Measurements from ENCODE around the gene NKAIN2.
"Not testable (repeated sequence)": the region's sequence is repeated elsewhere in the genome, so short reads cannot be mapped to it uniquely, and the experiment has no call there.

Gene NKAIN2

GRCh38 chr6:124356276-124356810 is 552.7 kb downstream of the NKAIN2 start:
- DNase-seq: no peak

GRCh38 chr6:124356811-124357210 is 553.1 kb downstream of the NKAIN2 start:
- no peak for DNase-seq

- DNase-seq: no peak
These were observed 564.5 kb downstream of the NKAIN2 start for GRCh38 chr6:124368131-124368530.

- DNase-seq: no peak
These were observed 568.4 kb downstream of the NKAIN2 start for GRCh38 chr6:124371974-124372475.

- DNase-seq: no peak
These were observed 569.7 kb downstream of the NKAIN2 start for GRCh38 chr6:124373386-124373785.

- DNase-seq: no peak
These were observed 585.5 kb downstream of the NKAIN2 start for GRCh38 chr6:124389127-124389526.

- no peak for DNase-seq
These were observed 589.9 kb downstream of the NKAIN2 start for GRCh38 chr6:124393536-124393935.

- DNase-seq: no peak
These were observed 592.7 kb downstream of the NKAIN2 start for GRCh38 chr6:124396361-124396760.

- no peak for DNase-seq
These were observed 596.8 kb downstream of the NKAIN2 start for GRCh38 chr6:124400261-124400999.

GRCh38 chr6:124410425-124410824 is 606.8 kb downstream of the NKAIN2 start:
- DNase-seq: not testable (repeated sequence)

- DNase-seq: not testable (repeated sequence)
These were observed 609.0 kb downstream of the NKAIN2 start for GRCh38 chr6:124412657-124413056.

- DNase-seq: no peak
These were observed 616.6 kb downstream of the NKAIN2 start for GRCh38 chr6:124420116-124420840.

- DNase-seq: no peak
These were observed 620.0 kb downstream of the NKAIN2 start for GRCh38 chr6:124423621-124424020.

GRCh38 chr6:124430740-124431318 is 627.2 kb downstream of the NKAIN2 start:
- no peak for DNase-seq

- DNase-seq: no peak
These were observed 629.0 kb downstream of the NKAIN2 start for GRCh38 chr6:124432620-124433019.

- no peak for DNase-seq
These were observed 629.9 kb downstream of the NKAIN2 start for GRCh38 chr6:124433387-124434160.

GRCh38 chr6:124434421-124434820 is 630.8 kb downstream of the NKAIN2 start:
- DNase-seq: no peak

- no peak for DNase-seq
These were observed 633.1 kb downstream of the NKAIN2 start for GRCh38 chr6:124436803-124437202.

- DNase-seq: no peak
These were observed 634.9 kb downstream of the NKAIN2 start for GRCh38 chr6:124438546-124439065.

GRCh38 chr6:124441450-124441849 is 637.8 kb downstream of the NKAIN2 start:
- no peak for DNase-seq

GRCh38 chr6:124443541-124443940 is 639.9 kb downstream of the NKAIN2 start:
- no peak for DNase-seq

GRCh38 chr6:124445581-124445980 is 641.9 kb downstream of the NKAIN2 start:
- DNase-seq: no peak

Data from CD4-positive, alpha-beta T cell treated with Interferon alpha-2 for 1 hour (primary cell).